ENCODE results near the gene DRD3. TPM values are rescaled to one million over a fixed set of nuclear protein-coding genes. Genes with fewer than 3 reads are reported as not detected.

The DRD3 gene
- total RNA-seq, 2 experiments from 2014 or later = not detected

GRCh38 chr3:114083112-114083511 lies 95.7 kb downstream of the DRD3 start:
- H2AFZ ChIP-seq (ENCODE audit: low read length) = no peak overlapping the region
- TF ChIP-seq CTCF (conservative IDR thresholded peaks at IDR 0.05; ENCODE audit: low read length) (no peak), EZH2phosphoT487 (IDR thresholded peaks at IDR 0.05; ENCODE audit: borderline replicate concordance, low read depth, low read length) (no peak)
- POLR2A ChIA-PET = interaction anchor here (0.7 kb wide), 1 partner anchor 1948 kb away, joined by 4 read pairs; no protein-coding TSS in a partner anchor

GRCh38 chr3:114081037-114081436 lies 97.8 kb downstream of the DRD3 start:
- Histone ChIP-seq H3K9me3 (ENCODE audit: low read length) (no peaks in the 10 kb centered on the region), H4K20me1 (ENCODE audit: insufficient read depth, low read length) (no peaks in the 10 kb centered on the region), H3K4me3 (ENCODE audit: low read depth, low read length, poor library complexity, severe bottlenecking) (no peak overlapping the region), H2AFZ (ENCODE audit: low read length) (no peak overlapping the region), H3K4me2 (ENCODE audit: low read length) (no peak overlapping the region), H3K4me1 (ENCODE audit: insufficient read depth, low read length, poor library complexity, severe bottlenecking) (no peaks in the 10 kb centered on the region), H3K36me3 (ENCODE audit: insufficient read depth, low read length) (peaks cover 99% of the 10 kb centered on the region), H3K27ac (ENCODE audit: low read depth, low read length, poor library complexity, severe bottlenecking) (no peak overlapping the region), H3K79me2 (ENCODE audit: insufficient read depth, low read depth, low read length) (no peaks in the 10 kb centered on the region), H3K9me2 (ENCODE audit: insufficient read depth, low read length) (no peaks in the 10 kb centered on the region)
- ChIA-PET CTCF (ENCODE audit: unreplicated experiment) (no interaction called here), POLR2A (no interaction called here)
- TF ChIP-seq CTCF (conservative IDR thresholded peaks at IDR 0.05; ENCODE audit: low read length) = no peak
- no peak for TF ChIP-seq EZH2phosphoT487 (IDR thresholded peaks at IDR 0.05; ENCODE audit: borderline replicate concordance, low read depth, low read length)
- intact Hi-C loops (cut with micrococcal nuclease; ENCODE audit: unreplicated experiment) = no loop called here
- DNase-seq (ENCODE audit: low spot score) = no peak
- no TSS peak for BruUV-seq (replicated peaks)

More at GRCh38 chr3:114083112-114083511, 95.7 kb downstream of the DRD3 start:
- Histone ChIP-seq H3K79me2 (ENCODE audit: insufficient read depth, low read depth, low read length) (no peaks in the 10 kb centered on the region), H4K20me1 (ENCODE audit: insufficient read depth, low read length) (no peaks in the 10 kb centered on the region), H3K9me3 (ENCODE audit: low read length) (no peaks in the 10 kb centered on the region), H3K4me1 (ENCODE audit: insufficient read depth, low read length, poor library complexity, severe bottlenecking) (no peaks in the 10 kb centered on the region), H3K9me2 (ENCODE audit: insufficient read depth, low read length) (no peaks in the 10 kb centered on the region), H3K4me3 (ENCODE audit: low read depth, low read length, poor library complexity, severe bottlenecking) (no peak overlapping the region), H3K4me2 (ENCODE audit: low read length) (no peak overlapping the region), H3K27ac (ENCODE audit: low read depth, low read length, poor library complexity, severe bottlenecking) (no peak overlapping the region), H3K36me3 (ENCODE audit: insufficient read depth, low read length) (peaks cover 99% of the 10 kb centered on the region)
- no TSS peak for BruUV-seq (replicated peaks)
- DNase-seq (ENCODE audit: low spot score) = no peak
- CTCF ChIA-PET (ENCODE audit: unreplicated experiment) = no interaction called here
- intact Hi-C loops (cut with micrococcal nuclease; ENCODE audit: unreplicated experiment) = no loop called here

- ChIA-PET POLR2A (interaction anchor here (1.2 kb wide), 1 partner anchor 13 kb away, joined by 3 read pairs; no protein-coding TSS in a partner anchor), CTCF (ENCODE audit: unreplicated experiment) (no interaction called here)
- Histone ChIP-seq H3K4me2 (ENCODE audit: low read length) (no peak overlapping the region), H3K79me2 (ENCODE audit: insufficient read depth, low read depth, low read length) (no peaks in the 10 kb centered on the region), H3K9me2 (ENCODE audit: insufficient read depth, low read length) (no peaks in the 10 kb centered on the region), H3K36me3 (ENCODE audit: insufficient read depth, low read length) (peaks cover 99% of the 10 kb centered on the region), H4K20me1 (ENCODE audit: insufficient read depth, low read length) (no peaks in the 10 kb centered on the region), H3K9me3 (ENCODE audit: low read length) (no peaks in the 10 kb centered on the region), H3K4me3 (ENCODE audit: low read depth, low read length, poor library complexity, severe bottlenecking) (no peak overlapping the region), H3K4me1 (ENCODE audit: insufficient read depth, low read length, poor library complexity, severe bottlenecking) (no peaks in the 10 kb centered on the region), H2AFZ (ENCODE audit: low read length) (no peak overlapping the region), H3K27ac (ENCODE audit: low read depth, low read length, poor library complexity, severe bottlenecking) (no peak overlapping the region)
- intact Hi-C loops (cut with micrococcal nuclease; ENCODE audit: unreplicated experiment) = no loop called here
- no peak for DNase-seq (ENCODE audit: low spot score)
- TF ChIP-seq CTCF (conservative IDR thresholded peaks at IDR 0.05; ENCODE audit: low read length) (no peak), EZH2phosphoT487 (IDR thresholded peaks at IDR 0.05; ENCODE audit: borderline replicate concordance, low read depth, low read length) (no peak)
- no TSS peak for BruUV-seq (replicated peaks)
These were observed 98.7 kb downstream of the DRD3 start for GRCh38 chr3:114080201-114080600.
